Middle frontal gyrus (tissue), 1 donor: ENCODE data around the gene GRIN2C.

Source experiments
- DNase-seq: peaks from one replicate; pipeline ENCODE4 v3.0.0-alpha.2; 2015; ENCODE audit warnings: low spot score; ENCODE audit errors: extremely low spot score

Gene GRIN2C

GRCh38 chr17:74822335-74822938 is 37.2 kb downstream of the GRIN2C start:
- no peak for DNase-seq

- DNase-seq: no peak
Observed at GRCh38 chr17:74821655-74822334, 37.9 kb downstream of the GRIN2C start.

GRCh38 chr17:74819801-74820436 is 39.8 kb downstream of the GRIN2C start:
- no peak for DNase-seq

- no peak for DNase-seq
Observed at GRCh38 chr17:74818291-74818938, 41.3 kb downstream of the GRIN2C start.

- DNase-seq: no peak
Observed at GRCh38 chr17:74816905-74817620, 42.6 kb downstream of the GRIN2C start.

GRCh38 chr17:74815550-74816370 is 43.9 kb downstream of the GRIN2C start:
- no peak for DNase-seq

- DNase-seq: no peak
Observed at GRCh38 chr17:74815067-74815466, 44.6 kb downstream of the GRIN2C start.

- DNase-seq: no peak
Observed at GRCh38 chr17:74814453-74814852, 45.2 kb downstream of the GRIN2C start.

- DNase-seq: no peak
Observed at GRCh38 chr17:74812109-74813009, 47.3 kb downstream of the GRIN2C start.

- peak; percentile 16 for DNase-seq
Observed at GRCh38 chr17:74810699-74811485, 48.8 kb downstream of the GRIN2C start.

GRCh38 chr17:74808714-74809430 is 50.8 kb downstream of the GRIN2C start:
- DNase-seq: no peak

- no peak for DNase-seq
Observed at GRCh38 chr17:74807925-74808324, 51.8 kb downstream of the GRIN2C start.

- no peak for DNase-seq
Observed at GRCh38 chr17:74807441-74807840, 52.2 kb downstream of the GRIN2C start.

GRCh38 chr17:74806334-74806733 is 53.4 kb downstream of the GRIN2C start:
- no peak for DNase-seq

GRCh38 chr17:74805591-74805991 is 54.1 kb downstream of the GRIN2C start:
- DNase-seq: no peak

GRCh38 chr17:74804683-74805082 is 55.0 kb downstream of the GRIN2C start:
- no peak for DNase-seq

GRCh38 chr17:74803971-74804370 is 55.7 kb downstream of the GRIN2C start:
- no peak for DNase-seq

GRCh38 chr17:74803388-74803930 is 56.2 kb downstream of the GRIN2C start:
- no peak for DNase-seq
